ENCODE measurements around the gene IPO13. TPM values are rescaled to one million over a fixed set of nuclear protein-coding genes. Genes with fewer than 3 reads are reported as not detected.

The IPO13 gene
- total and polyA plus RNA-seq, 10 of the 15 experiments (the other 5 are each of a cell fraction or from before 2014, with no cell fraction given), result 7.1 to 26.6 (median 15.9) TPM

GRCh38 chr1:43946236-43947060 lies at the start of gene IPO13 (continued):
- TF ChIP-seq, protein P1, sequence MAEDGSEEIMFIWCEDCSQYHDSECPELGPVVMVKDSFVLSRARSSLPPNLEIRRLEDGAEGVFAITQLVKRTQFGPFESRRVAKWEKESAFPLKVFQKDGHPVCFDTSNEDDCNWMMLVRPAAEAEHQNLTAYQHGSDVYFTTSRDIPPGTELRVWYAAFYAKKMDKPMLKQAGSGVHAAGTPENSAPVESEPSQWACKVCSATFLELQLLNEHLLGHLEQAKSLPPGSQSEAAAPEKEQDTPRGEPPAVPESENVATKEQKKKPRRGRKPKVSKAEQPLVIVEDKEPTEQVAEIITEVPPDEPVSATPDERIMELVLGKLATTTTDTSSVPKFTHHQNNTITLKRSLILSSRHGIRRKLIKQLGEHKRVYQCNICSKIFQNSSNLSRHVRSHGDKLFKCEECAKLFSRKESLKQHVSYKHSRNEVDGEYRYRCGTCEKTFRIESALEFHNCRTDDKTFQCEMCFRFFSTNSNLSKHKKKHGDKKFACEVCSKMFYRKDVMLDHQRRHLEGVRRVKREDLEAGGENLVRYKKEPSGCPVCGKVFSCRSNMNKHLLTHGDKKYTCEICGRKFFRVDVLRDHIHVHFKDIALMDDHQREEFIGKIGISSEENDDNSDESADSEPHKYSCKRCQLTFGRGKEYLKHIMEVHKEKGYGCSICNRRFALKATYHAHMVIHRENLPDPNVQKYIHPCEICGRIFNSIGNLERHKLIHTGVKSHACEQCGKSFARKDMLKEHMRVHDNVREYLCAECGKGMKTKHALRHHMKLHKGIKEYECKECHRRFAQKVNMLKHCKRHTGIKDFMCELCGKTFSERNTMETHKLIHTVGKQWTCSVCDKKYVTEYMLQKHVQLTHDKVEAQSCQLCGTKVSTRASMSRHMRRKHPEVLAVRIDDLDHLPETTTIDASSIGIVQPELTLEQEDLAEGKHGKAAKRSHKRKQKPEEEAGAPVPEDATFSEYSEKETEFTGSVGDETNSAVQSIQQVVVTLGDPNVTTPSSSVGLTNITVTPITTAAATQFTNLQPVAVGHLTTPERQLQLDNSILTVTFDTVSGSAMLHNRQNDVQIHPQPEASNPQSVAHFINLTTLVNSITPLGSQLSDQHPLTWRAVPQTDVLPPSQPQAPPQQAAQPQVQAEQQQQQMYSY (CRISPR knock-in tag; IDR thresholded peaks at IDR 0.05), result no peak
- TF ChIP-seq MEF2A (IDR thresholded peaks at IDR 0.05; ENCODE audit: insufficient read depth, low read depth, low read length), result peak; percentile 17; the same call in 1 of the 2 replicates
- peak; percentile 35; the same call in 1 of the 2 replicates for TF ChIP-seq SIN3A (IDR thresholded peaks at IDR 0.05; ENCODE audit: low read depth, low read length)
- peak; percentile 83 for TF ChIP-seq RAD51 (IDR thresholded peaks at IDR 0.05)
- TF ChIP-seq ZZZ3 (IDR thresholded peaks at IDR 0.05; ENCODE audit: control insufficient read depth, insufficient read length, low read depth), result no peak
- no peak for TF ChIP-seq TCF7 (IDR thresholded peaks at IDR 0.05; ENCODE audit: borderline replicate concordance)
- peak; percentile 62; the same call in 1 of the 2 replicates for TF ChIP-seq CHD1 (IDR thresholded peaks at IDR 0.05; ENCODE audit: low read depth, low read length)
- peak; percentile 55 for TF ChIP-seq IRF3 (IDR thresholded peaks at IDR 0.05)
- TF ChIP-seq, protein P2, sequence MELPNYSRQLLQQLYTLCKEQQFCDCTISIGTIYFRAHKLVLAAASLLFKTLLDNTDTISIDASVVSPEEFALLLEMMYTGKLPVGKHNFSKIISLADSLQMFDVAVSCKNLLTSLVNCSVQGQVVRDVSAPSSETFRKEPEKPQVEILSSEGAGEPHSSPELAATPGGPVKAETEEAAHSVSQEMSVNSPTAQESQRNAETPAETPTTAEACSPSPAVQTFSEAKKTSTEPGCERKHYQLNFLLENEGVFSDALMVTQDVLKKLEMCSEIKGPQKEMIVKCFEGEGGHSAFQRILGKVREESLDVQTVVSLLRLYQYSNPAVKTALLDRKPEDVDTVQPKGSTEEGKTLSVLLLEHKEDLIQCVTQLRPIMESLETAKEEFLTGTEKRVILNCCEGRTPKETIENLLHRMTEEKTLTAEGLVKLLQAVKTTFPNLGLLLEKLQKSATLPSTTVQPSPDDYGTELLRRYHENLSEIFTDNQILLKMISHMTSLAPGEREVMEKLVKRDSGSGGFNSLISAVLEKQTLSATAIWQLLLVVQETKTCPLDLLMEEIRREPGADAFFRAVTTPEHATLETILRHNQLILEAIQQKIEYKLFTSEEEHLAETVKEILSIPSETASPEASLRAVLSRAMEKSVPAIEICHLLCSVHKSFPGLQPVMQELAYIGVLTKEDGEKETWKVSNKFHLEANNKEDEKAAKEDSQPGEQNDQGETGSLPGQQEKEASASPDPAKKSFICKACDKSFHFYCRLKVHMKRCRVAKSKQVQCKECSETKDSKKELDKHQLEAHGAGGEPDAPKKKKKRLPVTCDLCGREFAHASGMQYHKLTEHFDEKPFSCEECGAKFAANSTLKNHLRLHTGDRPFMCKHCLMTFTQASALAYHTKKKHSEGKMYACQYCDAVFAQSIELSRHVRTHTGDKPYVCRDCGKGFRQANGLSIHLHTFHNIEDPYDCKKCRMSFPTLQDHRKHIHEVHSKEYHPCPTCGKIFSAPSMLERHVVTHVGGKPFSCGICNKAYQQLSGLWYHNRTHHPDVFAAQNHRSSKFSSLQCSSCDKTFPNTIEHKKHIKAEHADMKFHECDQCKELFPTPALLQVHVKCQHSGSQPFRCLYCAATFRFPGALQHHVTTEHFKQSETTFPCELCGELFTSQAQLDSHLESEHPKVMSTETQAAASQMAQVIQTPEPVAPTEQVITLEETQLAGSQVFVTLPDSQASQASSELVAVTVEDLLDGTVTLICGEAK (IDR thresholded peaks at IDR 0.05; ENCODE audit: borderline replicate concordance), result peak; percentile 83
- TF ChIP-seq CREM (IDR thresholded peaks at IDR 0.05; ENCODE audit: low read depth), result peak; percentile 73; the same call in 1 of the 2 replicates
- TF ChIP-seq RCOR1 (conservative IDR thresholded peaks at IDR 0.05; ENCODE audit: low read depth, low read length), result no peak
- TF ChIP-seq POLR2AphosphoS2 (IDR thresholded peaks at IDR 0.05; ENCODE audit: low read depth, low read length), result no peak; the same call in 1 of the 2 replicates
- no peak for TF ChIP-seq NFYB (IDR thresholded peaks at IDR 0.05; ENCODE audit: insufficient read depth, low read depth, low read length)
- peak; percentile 3; the same call in 1 of the 2 replicates for TF ChIP-seq NRF1 (conservative IDR thresholded peaks at IDR 0.05; ENCODE audit: low read depth, low read length)
- peak; percentile 85 for TF ChIP-seq RELA (IDR thresholded peaks at IDR 0.05; ENCODE audit: borderline replicate concordance, partially characterized antibody)
- TF ChIP-seq GATAD2B (conservative IDR thresholded peaks at IDR 0.05; ENCODE audit: low read depth), result peak; percentile 95
- TF ChIP-seq FOXM1 (IDR thresholded peaks at IDR 0.05; ENCODE audit: low read depth, low read length), result no peak
- no peak for TF ChIP-seq ZNF24 (IDR thresholded peaks at IDR 0.05)
- peak; percentile 68; the same call in 1 of the 2 replicates for TF ChIP-seq CBFB (IDR thresholded peaks at IDR 0.05; ENCODE audit: low read depth)

Measured in GM12878 (cell line).